Measurements from ENCODE around the gene SSUH2.

The SSUH2 gene

GRCh38 chr3:8646313-8646938 is 1.8 kb upstream of the SSUH2 start:
- Histone ChIP-seq H3K9ac (ENCODE audit: low read depth, low read length) (no peak overlapping the region), H3K4me3 (ENCODE audit: low read depth, low read length) (no peak overlapping the region), H3K36me3 (ENCODE audit: control insufficient read depth, insufficient read depth, low read length) (no peaks in the 10 kb centered on the region), H3K4me1 (ENCODE audit: control insufficient read depth, insufficient read depth, low read length) (no peaks in the 10 kb centered on the region), H3K27me3 (ENCODE audit: control insufficient read depth, insufficient read depth, low read length) (no peaks in the 10 kb centered on the region), H3K9me3 (ENCODE audit: control insufficient read depth, insufficient read depth, low read length) (no peaks in the 10 kb centered on the region)

GRCh38 chr3:8645712-8646111 is 1.1 kb upstream of the SSUH2 start:
- Histone ChIP-seq H3K4me1 (ENCODE audit: control insufficient read depth, insufficient read depth, low read length) (no peaks in the 10 kb centered on the region), H3K9me3 (ENCODE audit: control insufficient read depth, insufficient read depth, low read length) (no peaks in the 10 kb centered on the region), H3K9ac (ENCODE audit: low read depth, low read length) (no peak overlapping the region), H3K4me3 (ENCODE audit: low read depth, low read length) (no peak overlapping the region), H3K36me3 (ENCODE audit: control insufficient read depth, insufficient read depth, low read length) (no peaks in the 10 kb centered on the region), H3K27me3 (ENCODE audit: control insufficient read depth, insufficient read depth, low read length) (no peaks in the 10 kb centered on the region)

- Histone ChIP-seq H3K4me3 (ENCODE audit: low read depth, low read length) (no peak overlapping the region), H3K9me3 (ENCODE audit: control insufficient read depth, insufficient read depth, low read length) (no peaks in the 10 kb centered on the region), H3K4me1 (ENCODE audit: control insufficient read depth, insufficient read depth, low read length) (no peaks in the 10 kb centered on the region), H3K9ac (ENCODE audit: low read depth, low read length) (no peak overlapping the region), H3K36me3 (ENCODE audit: control insufficient read depth, insufficient read depth, low read length) (no peaks in the 10 kb centered on the region), H3K27me3 (ENCODE audit: control insufficient read depth, insufficient read depth, low read length) (no peaks in the 10 kb centered on the region)
Observed at GRCh38 chr3:8643693-8644365, 769 bp downstream of the SSUH2 start.

- Histone ChIP-seq H3K4me1 (ENCODE audit: control insufficient read depth, insufficient read depth, low read length) (no peaks in the 10 kb centered on the region), H3K36me3 (ENCODE audit: control insufficient read depth, insufficient read depth, low read length) (no peaks in the 10 kb centered on the region), H3K9me3 (ENCODE audit: control insufficient read depth, insufficient read depth, low read length) (no peaks in the 10 kb centered on the region), H3K27me3 (ENCODE audit: control insufficient read depth, insufficient read depth, low read length) (no peaks in the 10 kb centered on the region), H3K4me3 (ENCODE audit: low read depth, low read length) (no peak overlapping the region), H3K9ac (ENCODE audit: low read depth, low read length) (no peak overlapping the region)
Observed at GRCh38 chr3:8642001-8642400, 2.6 kb downstream of the SSUH2 start.

DNA sequence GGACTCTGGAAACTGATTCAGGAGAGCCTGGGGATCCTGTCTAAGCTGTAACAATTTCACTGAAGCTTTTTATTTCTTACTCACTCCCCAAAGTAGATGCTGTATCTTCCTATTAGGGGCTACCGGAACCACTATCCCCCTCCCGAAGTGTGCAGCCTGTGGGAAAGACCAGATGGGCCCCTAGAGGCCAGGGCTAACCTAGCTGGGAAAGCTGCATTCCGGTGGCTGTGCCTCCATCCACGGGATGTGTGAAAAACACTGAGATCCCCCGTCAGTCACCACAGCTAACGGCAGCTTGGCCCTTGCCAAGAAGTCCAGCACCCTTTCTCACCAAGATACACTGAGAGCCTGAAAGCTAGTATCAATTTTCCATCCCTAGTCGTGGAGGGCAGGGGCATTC is 3.1 kb downstream of the SSUH2 start:
- Histone ChIP-seq H3K27me3 (ENCODE audit: control insufficient read depth, insufficient read depth, low read length) (no peaks in the 10 kb centered on the region), H3K9me3 (ENCODE audit: control insufficient read depth, insufficient read depth, low read length) (no peaks in the 10 kb centered on the region), H3K4me1 (ENCODE audit: control insufficient read depth, insufficient read depth, low read length) (no peaks in the 10 kb centered on the region), H3K36me3 (ENCODE audit: control insufficient read depth, insufficient read depth, low read length) (no peaks in the 10 kb centered on the region), H3K4me3 (ENCODE audit: low read depth, low read length) (no peak overlapping the region), H3K9ac (ENCODE audit: low read depth, low read length) (no peak overlapping the region)

DNA sequence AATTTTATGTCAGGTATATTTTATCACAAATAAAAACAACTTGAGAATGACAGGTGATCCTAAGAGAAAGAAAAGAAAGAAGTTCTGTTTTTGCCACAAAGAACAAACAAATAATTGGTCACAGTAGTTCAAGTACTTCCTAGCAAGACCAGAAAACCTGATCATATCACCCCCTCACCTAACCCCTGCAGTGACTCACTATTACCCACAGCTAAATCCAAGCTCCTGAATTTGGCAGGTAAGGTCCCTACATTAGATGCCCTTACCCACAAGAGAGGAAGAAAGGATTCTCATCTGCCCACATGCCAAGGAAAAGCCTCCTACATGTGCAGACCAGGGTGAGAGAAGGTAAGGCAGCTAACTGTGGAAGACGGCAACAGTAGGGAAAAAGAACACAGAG is 4.4 kb downstream of the SSUH2 start:
- Histone ChIP-seq H3K9me3 (ENCODE audit: control insufficient read depth, insufficient read depth, low read length) (no peaks in the 10 kb centered on the region), H3K36me3 (ENCODE audit: control insufficient read depth, insufficient read depth, low read length) (no peaks in the 10 kb centered on the region), H3K4me3 (ENCODE audit: low read depth, low read length) (no peak overlapping the region), H3K4me1 (ENCODE audit: control insufficient read depth, insufficient read depth, low read length) (no peaks in the 10 kb centered on the region), H3K27me3 (ENCODE audit: control insufficient read depth, insufficient read depth, low read length) (no peaks in the 10 kb centered on the region), H3K9ac (ENCODE audit: low read depth, low read length) (no peak overlapping the region)

GRCh38 chr3:8639659-8640000 is 5.0 kb downstream of the SSUH2 start:
- Histone ChIP-seq H3K4me1 (ENCODE audit: control insufficient read depth, insufficient read depth, low read length) (no peaks in the 10 kb centered on the region), H3K4me3 (ENCODE audit: low read depth, low read length) (no peak overlapping the region), H3K27me3 (ENCODE audit: control insufficient read depth, insufficient read depth, low read length) (no peaks in the 10 kb centered on the region), H3K9me3 (ENCODE audit: control insufficient read depth, insufficient read depth, low read length) (no peaks in the 10 kb centered on the region), H3K9ac (ENCODE audit: low read depth, low read length) (no peak overlapping the region), H3K36me3 (ENCODE audit: control insufficient read depth, insufficient read depth, low read length) (no peaks in the 10 kb centered on the region)

DNA sequence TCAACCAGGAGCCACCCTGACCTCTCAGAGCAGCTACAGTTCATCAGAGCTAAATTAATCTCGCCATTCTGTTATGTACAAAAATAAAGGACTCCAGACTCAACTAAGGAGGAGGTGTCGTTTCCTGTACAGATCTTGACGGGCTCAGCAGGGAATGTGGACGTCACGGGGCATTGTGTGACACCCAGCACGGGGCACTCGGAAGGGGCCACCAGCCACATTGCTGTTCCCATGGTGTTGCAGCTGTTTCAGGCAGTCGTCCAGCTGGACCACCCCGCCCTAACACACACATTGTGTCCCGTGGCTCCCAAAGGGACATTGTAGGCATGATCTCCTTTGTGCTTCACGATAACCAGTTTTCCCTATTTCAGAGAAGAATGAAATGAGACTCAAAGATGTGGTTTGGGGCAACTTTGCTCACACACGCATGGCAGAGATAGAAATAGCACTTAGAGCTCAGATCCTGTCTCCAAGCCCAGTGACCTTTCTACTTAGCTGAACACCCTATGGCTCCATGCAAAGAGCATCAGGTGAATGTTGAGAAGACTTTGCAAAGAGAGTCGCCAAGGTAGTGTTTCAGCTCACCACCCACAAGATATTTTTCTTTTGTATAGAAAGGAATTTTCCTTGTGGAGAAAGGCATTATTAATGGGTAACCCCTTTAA is 5.5 kb downstream of the SSUH2 start:
- Histone ChIP-seq H3K36me3 (ENCODE audit: control insufficient read depth, insufficient read depth, low read length) (no peaks in the 10 kb centered on the region), H3K9ac (ENCODE audit: low read depth, low read length) (no peak overlapping the region), H3K9me3 (ENCODE audit: control insufficient read depth, insufficient read depth, low read length) (no peaks in the 10 kb centered on the region), H3K4me1 (ENCODE audit: control insufficient read depth, insufficient read depth, low read length) (no peaks in the 10 kb centered on the region), H3K4me3 (ENCODE audit: low read depth, low read length) (no peak overlapping the region), H3K27me3 (ENCODE audit: control insufficient read depth, insufficient read depth, low read length) (no peaks in the 10 kb centered on the region)

GRCh38 chr3:8637348-8637747 is 7.2 kb downstream of the SSUH2 start:
- no peaks in the 10 kb centered on the region for H3K4me1 ChIP-seq (ENCODE audit: control insufficient read depth, insufficient read depth, low read length)
- H3K36me3 ChIP-seq (ENCODE audit: control insufficient read depth, insufficient read depth, low read length): no peaks in the 10 kb centered on the region
- H3K4me3 ChIP-seq (ENCODE audit: low read depth, low read length): no peak overlapping the region
- no peak overlapping the region for H3K9ac ChIP-seq (ENCODE audit: low read depth, low read length)
- H3K27me3 ChIP-seq (ENCODE audit: control insufficient read depth, insufficient read depth, low read length): no peaks in the 10 kb centered on the region
- no peaks in the 10 kb centered on the region for H3K9me3 ChIP-seq (ENCODE audit: control insufficient read depth, insufficient read depth, low read length)

DNA sequence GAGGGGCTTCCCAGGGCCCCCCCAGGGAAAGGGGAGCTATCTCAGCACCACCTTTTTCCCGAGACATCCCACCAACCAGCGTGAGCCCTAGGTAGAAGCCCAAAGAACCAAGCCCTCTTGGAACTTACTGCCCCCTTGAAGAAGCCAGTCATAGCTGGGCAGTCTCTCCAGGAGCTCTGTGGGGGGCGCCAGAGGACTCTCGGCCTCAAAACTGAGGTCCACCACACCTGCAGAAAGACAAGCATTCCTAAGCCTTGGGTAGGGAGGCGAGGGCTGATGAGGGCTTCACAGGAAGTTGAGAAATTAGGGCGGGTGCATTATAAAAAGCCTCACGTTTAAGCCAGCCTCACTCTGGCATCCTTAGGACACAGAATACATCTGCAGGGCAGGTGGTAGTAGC is 9.0 kb downstream of the SSUH2 start:
- no peaks in the 10 kb centered on the region for H3K9me3 ChIP-seq (ENCODE audit: control insufficient read depth, insufficient read depth, low read length)
- H3K4me1 ChIP-seq (ENCODE audit: control insufficient read depth, insufficient read depth, low read length): no peaks in the 10 kb centered on the region
- H3K27me3 ChIP-seq (ENCODE audit: control insufficient read depth, insufficient read depth, low read length): no peaks in the 10 kb centered on the region
- H3K9ac ChIP-seq (ENCODE audit: low read depth, low read length): no peak overlapping the region
- no peak overlapping the region for H3K4me3 ChIP-seq (ENCODE audit: low read depth, low read length)
- H3K36me3 ChIP-seq (ENCODE audit: control insufficient read depth, insufficient read depth, low read length): no peaks in the 10 kb centered on the region

DNA sequence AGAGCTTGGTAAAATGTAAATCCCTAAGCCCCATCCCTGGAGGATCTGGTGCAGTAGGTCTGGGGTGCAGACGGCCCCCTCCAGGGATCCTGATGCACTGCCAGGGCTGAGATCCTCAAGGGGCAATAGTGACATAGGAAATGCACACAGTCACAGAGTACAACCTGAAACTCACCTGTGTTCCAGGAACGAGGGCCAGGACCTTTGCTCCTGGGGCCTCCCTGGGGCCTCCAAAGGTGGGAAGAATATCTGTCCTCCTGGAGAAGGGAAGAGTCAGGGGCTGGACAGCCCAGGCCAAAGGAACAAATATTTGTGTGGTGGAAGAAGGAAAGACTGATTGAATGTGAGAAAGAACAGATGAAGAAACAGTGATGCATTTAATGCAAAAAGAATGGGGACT is 9.5 kb downstream of the SSUH2 start:
- H3K27me3 ChIP-seq (ENCODE audit: control insufficient read depth, insufficient read depth, low read length): no peaks in the 10 kb centered on the region
- H3K4me3 ChIP-seq (ENCODE audit: low read depth, low read length): no peak overlapping the region
- no peaks in the 10 kb centered on the region for H3K4me1 ChIP-seq (ENCODE audit: control insufficient read depth, insufficient read depth, low read length)
- H3K9ac ChIP-seq (ENCODE audit: low read depth, low read length): no peak overlapping the region
- H3K9me3 ChIP-seq (ENCODE audit: control insufficient read depth, insufficient read depth, low read length): no peaks in the 10 kb centered on the region
- H3K36me3 ChIP-seq (ENCODE audit: control insufficient read depth, insufficient read depth, low read length): no peaks in the 10 kb centered on the region
